ENCODE results near the gene SYT2.
"Not testable (repeated sequence)": the region's sequence is repeated elsewhere in the genome, so short reads cannot be mapped to it uniquely, and the experiment has no call there.

SYT2 gene

DNA sequence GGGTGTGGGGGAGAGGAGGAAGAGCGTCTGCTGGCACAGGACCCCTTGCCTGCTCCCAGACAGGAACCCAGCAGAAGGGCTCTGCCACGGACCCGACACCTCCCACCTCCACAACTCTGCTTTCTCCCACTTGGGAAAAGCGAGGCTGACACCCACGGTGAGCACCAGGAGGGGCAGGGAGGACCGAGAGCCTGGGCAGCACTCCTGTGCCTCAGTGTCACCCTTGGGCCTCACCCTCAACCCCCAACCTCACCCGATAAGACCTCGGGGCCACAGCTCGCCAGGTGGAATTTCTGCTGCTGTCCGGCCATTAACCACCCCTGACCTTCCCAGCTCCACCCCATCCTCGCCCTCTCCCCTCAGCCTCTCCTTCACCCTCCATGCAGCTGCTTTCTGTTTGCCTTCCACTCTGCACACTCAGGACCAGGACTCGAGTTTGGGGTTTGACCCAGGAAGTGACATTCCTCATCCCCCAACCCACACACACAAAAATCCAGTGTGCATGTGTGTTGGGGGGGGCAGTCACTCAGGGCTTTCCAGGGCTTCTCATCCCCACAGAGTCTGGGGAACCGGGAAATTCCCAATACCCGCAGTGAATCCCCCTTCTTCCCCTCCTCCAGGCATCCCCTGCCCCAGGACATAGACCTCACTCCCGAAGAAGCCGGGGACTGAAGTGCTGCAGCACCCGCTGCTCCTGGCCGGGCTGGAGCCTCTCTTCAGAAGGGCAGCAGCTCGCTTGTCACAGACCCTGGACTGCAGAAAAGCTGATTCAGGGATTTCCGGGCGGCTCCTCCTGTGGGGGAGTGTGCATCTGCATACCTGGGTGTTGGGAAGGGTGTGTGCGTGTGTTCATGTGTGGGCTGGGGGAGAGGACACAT is 65.8 kb downstream of the SYT2 start:
- DNase-seq (no peak), ATAC-seq (no peak)
- Mint-ChIP-seq H3K27me3 (peaks cover 79% of the 10 kb centered on the region), H3K4me1 (peaks cover 31% of the 10 kb centered on the region), H3K9me3 (no peaks in the 10 kb centered on the region), H3K4me3 (peak overlapping the region; percentile 40 to 80), H3K27ac (no peak overlapping the region)

DNA sequence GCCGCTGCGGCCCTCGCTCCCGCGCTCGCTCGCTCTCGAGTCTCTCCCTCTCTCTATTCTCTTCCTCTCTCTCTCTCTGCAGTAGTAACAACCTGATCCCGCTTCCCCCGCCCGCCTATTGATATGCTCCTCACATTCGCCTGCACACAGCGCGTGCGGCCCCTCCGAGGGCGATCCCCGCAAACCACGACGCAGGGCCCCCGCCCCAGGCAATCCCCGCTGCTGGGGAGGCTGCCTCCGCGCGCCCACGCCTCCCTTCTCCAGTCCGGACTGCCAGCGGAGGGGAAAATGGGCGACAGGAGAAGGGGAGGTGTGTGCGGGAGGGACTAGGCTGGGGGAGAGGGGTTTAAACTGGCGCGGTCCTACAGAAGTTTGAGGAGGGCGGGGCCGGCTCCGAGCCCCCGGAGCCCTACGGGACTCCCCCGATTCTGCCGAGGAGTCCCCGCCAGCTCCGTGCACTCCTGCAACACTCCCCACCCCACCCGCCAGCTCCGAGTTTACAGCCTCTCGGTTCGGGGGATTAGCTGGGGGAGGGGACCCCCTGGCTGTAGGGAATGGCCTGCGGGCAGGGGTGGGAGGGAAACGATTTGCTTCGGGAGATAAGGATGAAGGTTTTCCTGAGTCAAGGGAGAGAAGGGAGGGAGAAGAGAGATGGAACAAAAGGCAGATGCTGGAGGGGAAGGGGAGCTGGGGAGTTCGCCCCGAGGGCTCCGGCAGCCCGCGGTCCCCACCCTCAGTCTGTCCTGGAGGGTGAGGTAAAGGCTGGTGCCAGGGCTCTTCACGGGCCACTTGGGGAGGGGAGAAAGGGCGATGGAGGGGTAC is 66.6 kb downstream of the SYT2 start:
- DNase-seq (peak in 1 of 2 donors; percentile 35), ATAC-seq (peak; percentile 69)
- peaks cover 87% of the 10 kb centered on the region for H3K27me3 Mint-ChIP-seq

DNA sequence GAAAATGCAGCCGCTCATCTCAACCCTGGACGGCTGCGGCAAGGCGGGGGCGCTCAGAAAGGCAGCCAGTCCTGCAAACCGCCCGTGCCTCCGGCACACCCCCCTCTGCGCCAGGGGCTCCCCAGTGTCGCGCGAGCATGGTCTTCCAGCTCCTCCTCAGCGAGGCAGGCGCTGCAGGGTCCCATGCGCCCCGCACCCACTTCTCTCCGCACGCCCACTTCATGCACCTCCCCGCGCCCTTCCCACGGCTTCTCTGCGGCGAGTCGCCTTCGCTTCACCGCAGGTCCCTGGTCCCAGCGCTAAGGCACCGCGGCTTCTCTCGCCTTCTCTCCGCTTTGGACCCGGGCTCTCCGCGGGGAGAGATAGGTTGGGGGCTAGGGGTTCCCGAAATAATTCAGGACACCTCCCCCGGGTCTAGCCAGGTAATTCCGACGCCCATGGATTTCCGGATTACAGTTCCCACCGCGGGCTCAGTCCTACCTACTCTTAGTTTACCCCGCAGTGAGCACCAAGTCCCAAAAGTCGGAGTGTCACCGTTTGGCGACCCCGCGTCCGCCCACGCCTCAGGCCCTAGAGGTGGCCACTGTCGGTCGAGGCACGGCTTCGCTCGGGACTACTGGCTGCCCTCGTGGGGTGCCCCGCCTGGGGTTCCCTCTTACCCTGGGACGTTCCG is 67.5 kb downstream of the SYT2 start:
- DNase-seq (no peak), ATAC-seq (peak; percentile 33)
- no peak overlapping the region for H3K27ac Mint-ChIP-seq
- peaks cover 96% of the 10 kb centered on the region for H3K27me3 Mint-ChIP-seq
- H3K4me3 Mint-ChIP-seq = peak overlapping the region; percentile 58 to 80
- H3K4me1 Mint-ChIP-seq = peaks cover 31% of the 10 kb centered on the region
- H3K9me3 Mint-ChIP-seq = no peaks in the 10 kb centered on the region

More for the DNA sequence above, 66.6 kb downstream of the SYT2 start:
- Mint-ChIP-seq H3K4me3 (peak overlapping the region; percentile 65 to 80), H3K9me3 (no peaks in the 10 kb centered on the region), H3K4me1 (peaks cover 31% of the 10 kb centered on the region), H3K27ac (peak overlapping the region in 1 of 2 donors; percentile 59)

DNA sequence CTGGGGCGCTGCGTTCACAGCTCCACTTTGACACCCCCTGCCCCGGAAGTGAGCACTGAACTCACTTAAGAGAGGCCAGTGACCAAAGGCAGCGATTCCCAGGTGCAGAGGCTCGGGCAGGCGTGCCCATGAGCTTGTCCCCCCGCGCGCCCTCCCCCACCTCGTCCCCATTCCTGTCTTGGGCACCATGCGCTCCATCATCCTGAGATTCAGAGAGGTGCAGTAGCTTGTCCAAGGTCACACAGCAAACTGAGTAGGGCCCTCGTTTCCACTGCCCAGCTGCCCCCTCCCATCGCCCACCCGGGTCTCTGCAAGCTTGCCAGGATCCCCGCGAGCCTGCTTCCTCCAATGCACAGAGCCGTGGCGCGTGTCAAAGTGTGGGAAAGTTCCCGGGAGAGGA is 68.0 kb downstream of the SYT2 start:
- peaks cover 99% of the 10 kb centered on the region for H3K27me3 Mint-ChIP-seq
- no peak overlapping the region for H3K27ac Mint-ChIP-seq
- ATAC-seq (no peak), DNase-seq (no peak)
- H3K4me1 Mint-ChIP-seq = peaks cover 31% of the 10 kb centered on the region
- peak overlapping the region in 1 of 2 donors; percentile 80 for H3K4me3 Mint-ChIP-seq
- H3K9me3 Mint-ChIP-seq = no peaks in the 10 kb centered on the region

DNA sequence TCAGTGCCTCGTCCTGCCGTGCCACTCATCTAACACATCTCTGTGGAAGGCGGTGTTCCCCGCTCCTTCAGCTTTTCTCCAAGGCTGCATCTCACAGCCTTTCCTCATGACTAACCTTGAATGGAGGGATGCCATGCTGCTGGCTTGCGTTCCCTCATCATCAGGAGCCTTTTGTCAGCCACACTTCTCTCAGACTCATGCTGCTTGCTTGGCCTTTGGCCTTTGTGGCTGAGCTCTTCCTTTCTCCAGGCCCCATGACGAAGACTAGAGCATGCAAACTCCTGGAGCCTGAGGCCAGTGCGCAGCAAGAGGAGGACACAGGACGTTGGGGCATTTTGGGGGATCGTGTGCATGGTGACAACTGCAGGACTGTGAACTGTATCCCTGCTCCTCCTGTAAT is 70.8 kb downstream of the SYT2 start:
- Mint-ChIP-seq H3K27ac (no peak overlapping the region), H3K4me3 (no peak overlapping the region), H3K9me3 (no peaks in the 10 kb centered on the region), H3K4me1 (peaks cover 26% of the 10 kb centered on the region), H3K27me3 (peaks cover 99% of the 10 kb centered on the region)
- DNase-seq = no peak
- no peak for ATAC-seq

DNA sequence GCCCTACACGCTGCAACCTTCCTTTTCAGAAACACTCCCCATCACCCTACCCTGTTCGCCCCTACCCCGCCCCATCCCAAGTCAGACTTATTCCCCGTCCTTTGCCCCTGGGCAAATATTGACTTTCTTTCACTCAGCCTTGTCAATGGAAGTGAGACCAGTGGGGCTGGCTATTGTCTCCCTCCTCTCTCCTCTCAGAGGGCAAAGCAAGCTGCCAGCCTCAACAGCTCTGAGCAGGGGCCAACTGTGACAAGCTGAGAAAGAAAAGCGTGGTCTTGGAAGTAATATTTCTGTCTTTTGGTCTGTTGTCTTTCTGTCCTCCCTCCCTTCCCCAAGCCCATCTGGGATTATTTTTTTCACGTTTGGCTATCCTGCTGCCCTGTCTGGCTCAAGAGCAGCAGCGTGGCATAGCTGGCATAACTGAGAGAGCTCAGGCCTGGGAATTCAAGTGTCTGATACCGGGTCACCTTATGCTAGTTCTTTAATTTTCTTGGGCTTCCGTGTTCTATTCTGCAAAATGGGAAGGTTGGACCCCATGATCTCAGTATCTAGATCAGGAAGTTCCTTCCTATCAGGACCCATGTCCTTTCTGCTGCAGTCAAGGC is 71.5 kb downstream of the SYT2 start:
- not testable (repeated sequence) for H3K9me3 Mint-ChIP-seq, ATAC-seq, H3K4me3 Mint-ChIP-seq, DNase-seq, H3K27ac Mint-ChIP-seq
- Mint-ChIP-seq H3K4me1 (peaks cover 19% of the 10 kb centered on the region), H3K27me3 (peaks cover 98% of the 10 kb centered on the region)

DNA sequence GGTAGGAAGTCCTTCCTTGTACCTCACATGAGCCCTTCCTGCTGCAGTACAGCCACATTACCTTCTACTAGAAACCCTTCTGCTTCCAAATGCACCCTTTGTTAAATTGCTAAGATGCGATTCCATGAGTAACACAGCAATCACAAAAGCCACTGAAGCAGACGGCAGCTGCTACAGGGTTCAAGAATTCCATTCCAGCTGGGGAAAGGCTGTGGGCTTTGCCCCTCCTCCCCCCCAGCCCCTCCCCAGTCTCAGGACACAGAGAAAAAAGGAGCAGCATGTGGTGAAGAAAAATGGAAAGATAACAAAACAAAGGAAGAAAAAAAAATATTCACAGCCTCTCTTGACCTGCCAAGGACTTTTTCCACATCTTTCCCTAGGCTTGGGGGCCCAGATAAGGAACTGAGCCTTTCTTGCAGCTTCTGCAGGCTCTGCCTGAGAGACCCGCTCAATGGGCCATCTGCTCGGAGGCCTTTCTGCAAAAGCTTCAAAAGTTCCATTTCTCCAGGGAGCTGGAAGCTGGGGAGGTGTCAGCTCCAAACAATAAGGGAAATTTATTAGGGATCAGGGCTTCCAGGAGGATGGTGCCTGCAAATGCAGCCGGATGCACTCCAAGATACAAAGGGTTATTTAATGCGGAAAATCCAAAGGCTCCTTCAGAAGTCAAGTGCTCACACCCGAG is 72.1 kb downstream of the SYT2 start:
- no peak overlapping the region for H3K27ac Mint-ChIP-seq
- DNase-seq (no peak), ATAC-seq (no peak)
- H3K4me3 Mint-ChIP-seq = no peak overlapping the region
- H3K9me3 Mint-ChIP-seq = no peaks in the 10 kb centered on the region
- peaks cover 98% of the 10 kb centered on the region for H3K27me3 Mint-ChIP-seq
- peaks cover 12% of the 10 kb centered on the region for H3K4me1 Mint-ChIP-seq

DNA sequence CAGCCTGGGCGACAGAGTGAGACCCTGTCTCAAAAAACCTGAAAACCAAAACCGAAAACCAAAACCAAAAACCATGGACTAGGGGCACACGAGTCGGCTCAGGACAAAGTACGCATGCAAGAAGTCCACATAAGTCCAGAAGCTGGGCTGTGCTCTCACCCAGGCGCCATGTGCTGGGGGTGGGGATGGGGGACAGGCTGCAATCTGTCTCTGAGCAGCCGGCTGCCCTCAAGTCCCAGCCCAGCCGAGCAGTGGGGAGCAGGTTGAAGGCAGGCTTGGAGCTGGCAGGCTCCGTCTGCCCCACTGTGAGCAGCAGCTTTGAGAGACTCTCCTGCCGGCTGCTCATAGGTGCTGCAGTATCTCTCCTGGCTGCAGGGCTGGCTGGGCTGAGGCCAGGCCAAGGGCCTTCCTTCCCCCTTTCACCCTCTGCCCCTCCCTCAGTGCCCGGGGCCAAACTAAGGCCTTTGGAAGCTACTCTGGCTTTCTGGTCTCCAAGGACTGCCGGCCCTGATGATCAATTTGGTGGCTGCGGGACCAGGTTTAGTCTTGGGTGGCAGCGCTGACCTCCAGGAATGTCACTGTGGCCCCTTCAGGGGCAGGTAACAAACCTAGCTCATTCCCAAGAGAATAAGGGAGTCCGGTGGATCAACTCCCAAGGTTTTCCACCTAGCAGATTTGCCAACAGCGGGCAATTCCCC is 72.8 kb downstream of the SYT2 start:
- H3K27me3 Mint-ChIP-seq = peaks cover 98% of the 10 kb centered on the region
- DNase-seq, H3K4me3 Mint-ChIP-seq, ATAC-seq, H3K27ac Mint-ChIP-seq, H3K4me1 Mint-ChIP-seq, H3K9me3 Mint-ChIP-seq: not testable (repeated sequence)

DNA sequence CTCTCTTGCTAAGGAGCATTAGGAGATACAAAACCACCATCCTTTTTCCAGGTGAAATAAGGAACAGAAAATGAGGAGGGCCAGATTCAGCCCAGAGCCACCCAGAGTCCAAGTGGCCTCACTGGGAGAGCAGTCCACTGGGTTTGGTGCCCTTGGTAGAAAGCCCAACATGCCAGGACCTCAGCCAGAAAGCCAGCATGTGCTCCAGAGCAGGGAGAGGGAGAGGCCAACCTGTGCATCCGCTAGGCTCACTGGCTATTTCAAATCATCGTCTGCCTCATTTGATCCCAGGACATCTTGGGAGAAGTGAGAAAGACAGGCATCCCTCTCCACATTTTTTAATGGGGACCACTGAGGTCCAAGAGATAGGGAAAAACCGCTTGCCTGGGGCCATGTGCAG is 74.1 kb downstream of the SYT2 start:
- not testable (repeated sequence) for H3K27ac Mint-ChIP-seq, H3K4me1 Mint-ChIP-seq, H3K9me3 Mint-ChIP-seq, DNase-seq, ATAC-seq, H3K4me3 Mint-ChIP-seq
- H3K27me3 Mint-ChIP-seq = peaks cover 98% of the 10 kb centered on the region

DNA sequence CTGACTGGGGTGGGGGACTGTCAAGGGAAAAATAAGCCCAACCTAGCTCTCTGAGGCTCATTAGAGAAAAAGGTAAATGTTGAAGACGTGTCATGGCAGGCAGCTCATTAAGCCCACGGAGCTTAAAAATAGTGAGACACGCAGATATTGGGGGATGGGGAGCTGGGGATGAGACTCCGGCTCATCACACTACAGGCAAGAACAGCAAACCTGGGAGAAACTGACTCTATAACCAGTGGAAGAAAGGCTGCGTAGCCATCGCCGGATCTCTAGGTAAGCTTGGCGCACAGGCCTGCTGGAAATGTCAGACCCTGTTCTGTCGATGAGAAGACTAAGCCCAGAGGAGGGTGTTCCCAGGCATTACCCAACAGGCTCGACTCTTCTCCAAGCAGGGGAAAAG is 78.0 kb downstream of the SYT2 start:
- no peaks in the 10 kb centered on the region for H3K9me3 Mint-ChIP-seq
- DNase-seq (no peak), ATAC-seq (no peak)
- H3K27me3 Mint-ChIP-seq = peaks cover 86% of the 10 kb centered on the region
- H3K4me1 Mint-ChIP-seq = peaks cover 26% of the 10 kb centered on the region
- no peak overlapping the region for H3K27ac Mint-ChIP-seq
- H3K4me3 Mint-ChIP-seq = no peak overlapping the region

DNA sequence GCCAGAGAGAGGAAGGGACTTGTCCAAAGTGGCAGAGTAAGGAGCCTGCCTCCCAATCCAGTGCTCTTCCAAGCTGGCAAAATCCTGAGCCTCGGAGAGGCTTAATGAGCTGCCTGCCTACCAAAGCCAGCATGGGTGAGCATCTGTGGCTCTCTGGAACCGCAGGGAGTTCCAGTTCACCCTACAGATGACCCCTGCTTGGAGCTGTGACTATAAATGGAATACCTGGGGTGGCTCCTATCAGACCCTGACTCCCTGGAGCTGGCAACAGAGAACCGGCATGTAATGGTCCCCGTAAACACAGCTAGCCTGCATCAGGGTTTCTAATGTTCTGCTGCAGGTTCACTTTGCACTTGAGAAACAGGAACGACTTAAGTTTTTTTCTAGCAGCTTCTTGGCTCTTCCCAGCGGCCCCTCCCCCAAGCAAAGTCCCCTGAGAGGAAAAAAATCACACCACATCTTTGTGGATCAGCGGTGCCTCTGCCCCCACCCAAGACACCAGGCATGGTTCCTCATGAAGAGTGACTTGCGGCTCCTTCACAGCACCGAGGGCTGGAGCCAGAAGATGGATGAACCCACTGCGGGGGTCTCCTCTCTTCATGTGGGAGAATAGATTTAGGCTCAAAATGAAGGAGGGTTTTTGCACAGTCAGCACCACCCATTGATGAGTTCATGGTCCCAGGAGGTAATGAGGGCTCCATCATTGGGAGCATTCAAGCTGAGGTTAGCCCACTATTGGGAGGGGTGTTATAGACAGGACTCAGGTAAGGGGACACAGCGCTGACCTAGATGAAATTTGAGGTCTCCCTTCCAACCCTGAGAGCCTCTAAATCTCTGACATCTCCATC is 79.0 kb downstream of the SYT2 start:
- ATAC-seq (no peak), DNase-seq (no peak)
- H3K27ac Mint-ChIP-seq = no peak overlapping the region
- H3K4me3 Mint-ChIP-seq = no peak overlapping the region
- H3K9me3 Mint-ChIP-seq = no peaks in the 10 kb centered on the region
- peaks cover 26% of the 10 kb centered on the region for H3K4me1 Mint-ChIP-seq
- H3K27me3 Mint-ChIP-seq = peaks cover 84% of the 10 kb centered on the region

DNA sequence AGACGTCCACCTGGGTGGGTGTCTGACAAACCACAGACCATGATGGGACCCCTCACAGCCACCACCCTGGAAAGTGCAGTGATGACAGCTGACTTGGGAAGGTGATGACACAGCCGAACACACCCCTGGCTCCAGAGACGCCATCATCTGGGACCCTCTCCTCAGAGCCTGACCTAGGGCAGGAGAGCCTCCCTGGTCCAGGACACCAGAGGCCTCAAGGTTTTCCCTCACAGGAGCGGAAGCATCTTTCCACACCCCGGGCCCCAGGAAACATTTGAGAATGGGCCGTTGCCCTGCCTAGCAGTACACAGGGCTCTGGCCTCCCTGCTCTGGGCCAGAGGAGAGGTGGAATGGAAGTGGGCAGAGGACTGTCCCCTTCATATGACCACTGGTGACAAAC is 79.7 kb downstream of the SYT2 start:
- Mint-ChIP-seq H3K27me3 (peaks cover 77% of the 10 kb centered on the region), H3K4me1 (peaks cover 26% of the 10 kb centered on the region), H3K27ac (no peak overlapping the region), H3K9me3 (no peaks in the 10 kb centered on the region), H3K4me3 (no peak overlapping the region)
- DNase-seq (no peak), ATAC-seq (no peak)

DNA sequence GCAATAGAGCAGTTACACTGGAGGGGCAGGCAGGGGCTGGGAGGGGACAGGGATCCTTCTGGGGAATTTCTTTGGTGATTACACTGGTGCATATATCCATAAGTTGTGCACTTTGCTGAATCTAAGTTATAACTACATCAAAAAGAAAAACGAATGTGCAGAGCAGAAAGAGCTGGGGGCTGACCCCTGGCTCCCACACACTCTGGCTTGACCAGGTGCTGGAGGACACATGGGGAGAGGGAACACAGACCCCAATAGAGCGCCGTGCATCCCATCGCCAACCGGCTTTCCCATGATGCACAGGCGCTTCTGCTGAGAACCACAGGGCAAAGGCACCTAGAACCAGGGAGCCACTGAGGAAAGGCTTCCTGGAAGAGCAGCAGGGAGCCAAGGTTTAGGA is 80.2 kb downstream of the SYT2 start:
- H3K27ac Mint-ChIP-seq, H3K4me3 Mint-ChIP-seq, ATAC-seq, DNase-seq, H3K9me3 Mint-ChIP-seq: not testable (repeated sequence)
- peaks cover 26% of the 10 kb centered on the region for H3K4me1 Mint-ChIP-seq
- H3K27me3 Mint-ChIP-seq = peaks cover 72% of the 10 kb centered on the region
